22Rv1 (cell line): Measurements from ENCODE around the gene TWIST2.

ENCODE experiments used
- CTCF ChIP-seq: fragments of 450-650 bp; IDR thresholded peaks from 2 replicates; pipeline ENCODE4 v1.5.1; 2017; ENCODE audit warnings: mild to moderate bottlenecking
- ZFX ChIP-seq: fragments of 450-650 bp; IDR thresholded peaks from 2 replicates; pipeline ENCODE4 v1.6.1; 2017; ENCODE audit warnings: antibody characterized with exemption, borderline replicate concordance

- TF ChIP-seq CTCF (no peak), ZFX (no peak)
Measured at GRCh38 chr2:238852206-238852869, 4.5 kb downstream of the TWIST2 start.
